ENCODE measurements around the gene OGFR.

DNA sequence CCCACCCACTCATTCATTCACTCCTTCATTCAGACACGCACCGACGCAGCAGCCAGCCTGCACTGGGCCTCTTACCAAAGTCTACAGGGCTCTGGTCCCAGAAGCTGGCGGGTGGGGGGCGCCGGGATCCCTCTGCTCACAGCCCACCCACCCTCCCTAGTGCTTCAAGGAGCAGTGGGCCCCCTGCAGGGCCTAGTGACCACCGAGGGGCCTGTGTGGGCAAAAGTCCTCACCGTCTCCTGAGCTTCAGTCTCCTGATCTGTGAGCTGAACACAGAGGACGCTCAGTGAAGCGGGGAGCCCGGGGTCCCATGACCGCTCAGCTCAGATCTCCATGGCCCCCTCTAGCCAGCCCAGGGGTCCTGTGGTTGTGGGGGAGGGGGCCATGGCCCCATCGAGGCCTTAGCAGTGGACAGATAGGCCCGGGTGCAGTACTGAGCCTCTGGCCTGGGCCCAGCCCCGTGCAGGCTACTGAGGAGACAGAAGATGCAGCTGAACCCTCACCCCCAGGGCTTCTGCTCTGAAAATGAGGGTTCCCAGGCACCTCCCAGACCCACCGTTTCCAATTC, 41.8 kb upstream of the OGFR start:
- TF ChIP-seq POLR2AphosphoS5 (IDR thresholded peaks at IDR 0.05; ENCODE audit: low read depth, low read length) (no peak), POLR2A (IDR thresholded peaks at IDR 0.05; ENCODE audit: low read depth, low read length) (no peak), POU2F2 (IDR thresholded peaks at IDR 0.05; ENCODE audit: low read depth, low read length) (no peak), TAF1 (IDR thresholded peaks at IDR 0.05; ENCODE audit: low read depth, low read length) (no peak), SPI1 (IDR thresholded peaks at IDR 0.05; ENCODE audit: low read depth, low read length) (no peak), PAX5 (IDR thresholded peaks at IDR 0.05; ENCODE audit: insufficient read depth, low read length, severe bottlenecking) (no peak)
